HG02759 (cell line): Measurements from ENCODE around the gene ZFPM1.
A peak's percentile ranks its signal among the peaks of the same experiment; 100 is the strongest.

Source experiments
- ATAC-seq: cut with Tn5 transposase; IDR thresholded peaks from one replicate; pipeline ENCODE4 v1.9.1; 2021; ENCODE audit warnings: mild to moderate bottlenecking, moderate library complexity; ENCODE audit not compliant: unreplicated experiment

ZFPM1 gene

DNA sequence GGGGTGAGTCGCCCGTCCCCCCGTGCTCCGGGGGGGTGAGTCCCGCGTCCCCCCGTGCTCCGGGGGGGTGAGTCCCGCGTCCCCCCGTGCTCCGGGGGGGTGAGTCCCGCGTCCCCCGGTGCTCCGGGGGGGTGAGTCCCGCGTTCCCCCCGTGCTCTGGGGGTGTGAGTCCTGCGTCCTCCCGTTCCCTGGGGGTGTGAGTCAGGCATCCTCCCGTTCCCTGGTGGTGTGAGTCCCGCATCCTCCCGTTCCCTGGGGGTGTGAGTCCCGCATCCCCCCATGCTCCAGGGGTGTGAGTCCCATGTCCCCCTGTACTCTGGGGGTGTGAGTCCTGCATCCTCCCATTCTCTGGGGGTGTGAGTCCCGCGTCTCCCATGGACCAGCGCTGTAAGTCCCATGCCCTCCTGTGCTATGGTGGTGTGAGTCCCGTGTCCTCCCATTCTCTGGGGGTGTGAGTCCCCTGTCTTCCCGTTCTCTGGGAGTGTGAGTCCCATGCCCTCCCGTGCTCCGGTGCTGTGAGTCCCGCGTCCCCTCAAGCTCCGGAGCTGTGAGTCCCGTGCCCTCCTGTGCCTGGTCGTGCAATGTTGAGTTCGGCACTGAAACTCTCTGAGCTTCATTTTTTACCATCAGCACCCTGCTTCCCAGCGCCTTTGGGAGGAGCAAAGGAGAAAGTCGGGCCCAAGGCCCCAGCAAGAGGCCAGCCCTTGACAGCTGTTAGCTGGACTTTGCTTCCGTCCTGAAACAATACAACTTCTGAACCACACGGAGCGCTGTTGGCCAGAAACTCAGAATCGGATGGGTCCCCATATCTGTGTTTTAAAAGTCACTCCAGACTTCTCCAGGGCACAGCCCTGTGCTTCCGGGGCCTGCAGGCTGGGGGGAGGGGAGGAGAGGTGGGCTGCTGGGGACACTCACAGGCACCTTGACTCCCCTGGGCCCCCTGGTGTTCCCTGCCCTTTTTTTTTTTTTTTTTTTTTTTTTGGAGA, 105.7 kb downstream of the ZFPM1 start:
- ATAC-seq, result no peak

DNA sequence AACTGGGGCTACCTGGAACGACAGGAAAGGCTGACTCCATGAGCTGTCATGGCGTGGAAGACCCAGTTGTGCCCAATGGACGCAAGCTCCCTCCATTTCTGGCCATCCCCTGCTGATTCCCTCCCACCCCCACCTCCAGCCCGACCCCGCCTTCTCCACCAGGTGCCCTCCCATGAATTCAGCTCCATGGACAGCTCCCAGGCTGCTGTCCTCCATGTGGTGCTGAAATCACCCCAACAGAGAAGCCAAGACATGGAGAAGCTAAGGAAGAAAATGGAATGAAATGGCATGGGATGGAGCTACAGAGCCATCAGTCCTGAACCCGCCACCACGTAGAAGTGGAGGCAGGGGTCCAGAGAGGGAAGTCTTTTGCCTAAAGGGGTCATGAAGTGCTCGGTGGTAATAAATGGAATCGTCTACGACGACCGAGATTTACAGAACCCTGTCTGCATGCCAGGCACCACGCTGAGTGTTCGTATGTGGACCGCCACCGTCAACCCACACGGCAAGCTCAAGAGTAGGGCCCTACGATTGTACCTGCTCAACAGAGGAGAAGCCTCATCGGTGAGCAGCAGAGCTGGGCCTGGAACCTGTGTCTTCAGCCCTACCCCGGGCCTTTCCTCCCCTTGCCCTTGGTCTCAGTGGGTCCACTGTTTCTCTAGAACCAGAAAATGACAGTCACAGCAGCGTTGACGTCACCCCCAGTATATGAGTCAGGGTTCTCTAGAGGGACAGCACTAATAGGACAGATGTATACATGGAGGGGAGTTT, 107.8 kb downstream of the ZFPM1 start:
- no peak for ATAC-seq

DNA sequence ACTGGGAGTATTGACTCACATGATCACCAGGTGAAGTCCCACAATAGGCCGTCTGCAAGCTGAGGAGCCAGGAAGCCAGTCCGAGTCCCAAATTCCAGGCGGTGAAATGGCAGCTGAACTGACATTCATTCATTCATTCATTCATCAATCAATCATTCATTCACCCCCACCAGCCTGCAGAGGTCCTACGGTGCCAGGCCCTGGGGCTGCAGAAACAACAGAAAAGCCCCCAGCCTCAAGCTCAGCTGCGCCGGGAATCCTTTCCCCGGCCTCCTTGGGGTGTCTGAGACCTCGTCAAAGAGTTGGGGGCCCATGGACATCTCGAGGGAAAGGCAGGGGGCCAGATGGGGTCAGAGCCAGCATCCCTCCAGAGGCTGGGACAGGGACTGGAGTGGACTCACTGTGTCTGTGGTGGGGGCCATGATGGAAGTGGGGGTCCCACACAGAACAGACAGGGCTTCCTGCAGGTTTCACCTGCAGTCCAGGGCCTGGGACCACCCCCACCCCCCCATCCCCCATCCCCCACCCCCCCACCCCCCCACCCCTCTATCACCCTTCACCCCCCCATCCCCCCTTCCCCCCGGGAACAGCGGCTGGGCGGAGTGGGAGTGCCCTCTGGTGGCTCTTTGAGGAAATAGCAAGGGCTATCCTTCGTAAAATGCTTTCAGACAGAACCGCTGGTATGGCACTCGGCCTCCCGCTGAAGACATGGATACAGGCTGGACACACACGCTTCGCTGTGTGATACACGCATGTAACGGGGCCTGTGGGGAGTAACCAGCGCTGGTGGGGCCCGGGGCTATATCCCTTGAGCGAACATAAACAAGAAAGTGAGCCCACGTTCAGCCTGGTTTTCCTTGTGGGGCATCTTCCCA, 108.6 kb downstream of the ZFPM1 start:
- ATAC-seq, result no peak

DNA sequence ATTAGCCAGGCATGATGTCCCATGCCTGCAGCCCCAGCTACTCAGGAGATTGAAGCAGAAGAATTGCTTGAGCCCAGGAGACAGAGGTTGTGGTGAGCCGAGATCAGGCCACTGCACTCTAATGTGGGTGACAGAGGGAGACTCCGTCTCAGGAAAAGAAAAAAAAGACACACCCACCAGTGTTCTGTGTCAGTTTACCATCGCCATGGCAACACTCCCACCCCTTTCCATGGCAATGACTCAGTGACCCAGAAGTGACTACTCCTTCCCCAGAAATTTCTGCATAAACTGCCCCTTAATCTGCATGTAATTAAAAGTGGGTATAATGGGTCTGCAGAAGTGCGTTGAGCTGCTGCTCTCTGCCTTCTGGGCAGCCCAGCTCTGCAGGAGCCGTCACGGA, 113.1 kb downstream of the ZFPM1 start:
- no peak for ATAC-seq

DNA sequence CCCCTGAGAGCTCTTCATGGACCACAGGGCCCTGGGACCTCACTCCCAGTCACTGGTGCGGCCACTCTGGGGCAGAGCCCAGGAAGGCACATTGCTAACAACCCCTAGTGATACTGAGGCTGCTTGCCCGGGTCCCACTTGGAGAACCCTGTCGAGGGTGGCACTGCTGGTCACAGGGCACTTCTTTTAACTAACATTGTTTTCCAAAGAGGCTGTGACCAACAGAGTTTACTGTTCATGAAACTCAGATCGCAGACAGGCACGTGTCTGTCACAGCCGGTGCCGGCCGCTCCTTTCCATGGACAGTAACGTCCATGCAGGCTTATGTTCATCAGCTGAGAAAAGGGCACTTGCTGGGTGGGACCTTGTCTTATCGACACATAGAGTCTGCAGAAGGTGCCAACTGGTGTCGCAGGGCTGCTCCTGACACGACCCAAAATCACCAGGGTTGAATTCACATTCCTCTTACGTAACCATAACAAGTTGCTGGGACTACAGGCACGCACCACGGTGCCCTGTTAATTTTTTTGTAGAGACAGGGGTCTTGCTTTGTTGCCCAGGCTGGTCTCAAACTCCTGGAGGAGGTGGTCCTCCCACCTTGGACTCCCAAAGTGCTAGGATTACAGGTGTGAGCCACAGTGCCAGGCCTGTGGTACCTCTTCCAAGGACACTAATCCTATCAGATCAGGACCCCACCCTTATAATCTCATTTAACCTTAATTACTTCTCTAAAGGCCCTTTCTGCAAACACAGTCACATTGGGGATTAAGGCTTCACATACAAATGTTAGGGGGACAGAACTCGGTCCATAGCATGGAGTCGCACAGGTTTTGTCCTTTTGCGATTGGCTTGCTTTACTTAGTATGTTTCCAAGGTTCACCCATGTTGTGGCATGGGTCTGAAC, 115.9 kb downstream of the ZFPM1 start:
- ATAC-seq, result no peak

DNA sequence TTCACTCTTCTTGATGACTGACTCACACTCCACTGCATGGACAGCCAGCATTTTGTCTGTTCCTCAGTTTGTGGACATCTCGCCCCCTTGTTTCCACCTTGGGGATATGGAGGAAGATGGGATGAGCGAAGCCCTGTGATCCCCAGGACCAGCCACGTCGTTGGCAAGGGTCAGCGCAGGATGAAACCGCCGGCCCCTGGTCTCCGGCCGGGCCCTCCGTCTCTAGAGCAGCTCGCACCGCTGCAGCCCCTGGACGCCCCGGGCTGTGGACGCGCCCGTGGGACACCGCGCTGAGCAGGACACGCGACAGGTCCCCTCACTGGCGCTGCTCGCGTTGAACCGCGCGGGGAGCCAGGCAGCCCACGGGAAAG, 116.5 kb downstream of the ZFPM1 start:
- peak; percentile 28 for ATAC-seq

DNA sequence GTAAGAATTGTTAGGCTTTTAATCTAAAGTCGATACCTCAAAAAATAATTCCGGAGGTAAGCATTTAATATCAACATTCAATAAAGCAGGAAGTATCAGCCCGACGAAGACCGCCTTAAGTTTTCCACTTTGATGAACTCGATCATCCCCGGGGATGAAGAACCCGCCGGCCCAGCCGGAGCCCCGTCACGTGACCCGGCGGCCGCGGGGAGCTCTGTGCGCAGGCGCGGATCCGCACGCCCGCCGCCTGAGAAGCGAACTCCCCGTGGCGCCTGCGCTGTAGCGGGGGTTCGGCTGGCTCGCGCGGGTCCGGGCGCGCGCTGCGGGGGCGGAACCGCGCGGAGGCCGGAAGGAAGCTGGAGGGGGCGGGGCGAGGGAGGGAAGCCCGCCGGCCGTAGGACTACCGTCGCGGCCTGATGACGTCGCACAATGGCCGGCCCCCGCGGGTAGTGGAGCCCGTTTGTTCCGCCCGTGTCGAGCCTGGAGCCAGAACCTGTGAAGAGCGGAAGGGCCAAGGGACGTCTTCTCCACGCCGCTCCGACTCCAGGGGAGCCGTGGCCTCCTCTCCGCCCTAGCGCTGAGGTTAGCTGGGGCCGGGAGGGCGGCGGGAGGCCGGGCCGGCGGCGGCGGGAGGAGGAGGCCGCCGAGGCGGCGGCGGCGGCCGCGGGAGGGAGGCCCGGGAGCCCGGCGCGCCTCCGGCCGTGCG, 117.1 kb downstream of the ZFPM1 start, which contains the start of gene ZC3H18:
ZC3H18 (plus strand) TSS at position 419 of the 706 bp plus-strand sequence. CDS start 6,721 bp downstream, outside the sequence.
- ATAC-seq, result peak; percentile 88

DNA sequence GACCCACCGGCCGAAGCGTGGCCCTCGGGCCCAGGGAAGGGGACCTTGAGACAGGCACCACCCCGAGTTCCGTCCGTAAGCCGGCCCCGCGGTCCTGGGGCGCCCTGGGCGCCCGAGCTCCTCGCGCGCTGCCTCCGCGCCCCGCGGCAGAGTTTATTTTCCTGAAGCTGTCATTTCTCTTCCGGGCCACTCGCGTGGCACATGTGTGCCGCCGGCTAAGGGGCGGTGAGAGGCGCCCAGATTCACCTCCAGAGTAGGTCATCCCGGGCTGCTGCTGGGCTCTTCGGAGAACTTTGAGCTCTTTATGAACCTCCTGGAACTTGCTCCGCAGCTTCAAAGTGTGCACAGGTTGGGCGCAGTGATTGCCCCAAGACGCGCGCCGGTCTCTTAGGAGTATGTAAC, 117.6 kb downstream of the ZFPM1 start:
- peak; percentile 26 for ATAC-seq

DNA sequence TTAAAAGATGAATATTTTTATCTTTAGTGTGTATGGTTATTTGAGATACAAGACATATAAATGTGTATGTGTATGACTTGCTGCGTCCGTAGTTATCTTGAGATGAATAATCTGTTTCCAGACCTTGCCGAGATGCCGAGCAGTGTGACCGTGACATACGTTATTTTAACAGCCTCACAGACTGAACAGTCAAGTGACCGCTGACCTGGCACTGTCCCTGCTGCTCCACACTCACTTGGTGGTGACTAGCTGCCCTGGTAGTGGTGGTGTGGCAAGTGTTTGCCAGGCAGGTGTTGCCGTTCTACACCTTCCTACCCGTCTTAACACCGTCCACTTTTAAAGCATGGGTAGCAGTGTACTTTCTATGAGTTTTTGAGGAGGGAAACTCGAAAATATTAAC, 122.2 kb downstream of the ZFPM1 start:
- no peak for ATAC-seq

DNA sequence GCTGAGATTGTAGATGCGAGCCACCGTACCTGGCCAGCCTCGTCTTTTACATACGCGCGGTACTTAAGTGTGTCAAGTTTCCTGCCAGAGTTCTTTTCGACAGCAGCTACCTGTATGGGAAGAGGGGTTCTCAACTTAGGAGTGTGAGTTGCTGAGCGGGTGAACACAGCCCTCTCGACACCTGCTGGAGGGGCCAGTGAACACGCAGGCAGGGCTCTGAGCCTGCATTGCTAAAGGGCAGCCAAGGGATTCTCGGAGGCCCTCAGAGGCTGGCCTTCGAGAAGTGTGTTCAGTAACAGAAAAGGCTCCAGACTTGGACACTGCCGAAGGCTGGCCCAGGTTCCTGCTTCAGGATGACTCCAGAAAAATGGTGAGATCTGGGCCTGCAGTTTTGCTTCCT, 123.2 kb downstream of the ZFPM1 start:
- ATAC-seq, result no peak

DNA sequence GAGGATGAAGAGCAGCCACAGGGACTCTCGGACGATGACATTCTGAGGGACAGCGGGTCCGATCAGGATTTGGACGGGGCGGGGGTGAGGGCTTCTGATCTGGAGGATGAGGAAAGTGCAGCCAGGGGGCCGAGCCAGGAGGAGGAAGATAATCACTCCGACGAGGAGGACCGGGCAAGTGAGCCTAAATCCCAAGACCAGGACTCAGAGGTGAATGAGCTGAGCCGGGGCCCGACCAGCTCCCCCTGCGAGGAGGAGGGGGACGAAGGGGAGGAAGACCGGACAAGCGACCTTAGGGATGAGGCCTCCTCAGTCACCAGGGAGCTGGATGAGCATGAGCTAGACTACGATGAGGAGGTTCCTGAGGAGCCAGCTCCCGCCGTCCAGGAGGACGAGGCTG, 124.1 kb downstream of the ZFPM1 start:
- no peak for ATAC-seq

DNA sequence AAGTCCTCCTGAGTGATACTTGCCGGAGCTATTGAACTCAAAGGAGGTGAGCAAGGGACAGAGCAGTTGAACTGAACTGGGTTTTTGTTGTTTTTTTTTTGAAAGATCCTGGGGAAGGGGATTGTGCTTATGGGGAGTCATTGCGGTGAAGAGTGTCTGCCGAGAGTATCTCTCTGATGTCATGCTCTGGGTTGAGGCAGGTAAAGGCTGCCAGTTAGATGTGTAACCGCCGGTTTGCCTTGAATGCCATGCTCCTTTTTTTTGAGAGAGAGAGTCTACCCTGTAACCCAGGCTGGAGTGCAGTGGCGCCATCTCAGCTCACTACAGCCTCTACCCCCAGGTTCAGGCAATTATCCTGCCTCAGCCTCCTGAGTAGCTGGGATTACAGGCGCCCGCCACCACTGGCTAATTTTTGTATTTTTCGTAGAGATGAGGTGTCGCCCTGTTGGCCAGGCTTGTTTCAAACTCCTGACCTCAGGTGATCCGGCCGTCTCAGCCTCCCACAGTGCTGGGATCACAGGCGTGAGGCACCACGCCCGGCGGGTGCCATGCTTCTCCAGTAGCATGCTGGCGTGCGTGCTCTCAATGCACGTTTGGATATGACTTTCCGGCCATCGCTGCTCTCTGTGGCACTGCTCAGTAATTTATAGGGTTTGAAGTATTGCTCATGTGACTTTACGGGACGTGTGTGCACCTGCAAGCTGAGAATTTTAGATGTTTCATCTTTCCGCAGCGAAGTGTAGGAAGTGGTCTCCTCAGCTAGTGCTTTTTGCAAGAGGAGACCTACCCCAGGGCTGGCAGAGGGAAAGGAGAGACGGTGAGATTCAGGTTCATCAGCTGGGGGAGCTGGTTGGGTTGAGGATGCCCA, 125.6 kb downstream of the ZFPM1 start:
- ATAC-seq, result no peak

DNA sequence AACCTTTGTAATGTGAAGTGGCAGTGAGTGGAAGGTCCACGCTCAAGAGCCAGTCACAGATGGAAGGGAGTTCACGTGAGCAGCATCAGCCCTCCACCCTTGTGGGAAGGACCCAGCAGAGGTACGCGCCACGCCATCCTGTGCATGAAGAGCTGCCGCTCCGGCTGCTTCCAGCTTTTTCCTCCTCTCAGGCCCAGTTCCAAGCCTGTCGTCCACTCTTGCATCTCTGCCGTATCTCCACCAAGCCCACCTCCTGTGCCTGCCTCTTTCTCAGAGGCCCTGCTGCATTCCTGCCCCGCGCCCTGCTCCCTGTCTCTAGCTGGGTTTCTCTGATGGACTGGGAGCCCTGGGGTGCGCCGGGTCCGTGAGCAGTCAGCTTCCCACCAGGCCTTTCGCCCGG, 127.3 kb downstream of the ZFPM1 start:
- no peak for ATAC-seq

DNA sequence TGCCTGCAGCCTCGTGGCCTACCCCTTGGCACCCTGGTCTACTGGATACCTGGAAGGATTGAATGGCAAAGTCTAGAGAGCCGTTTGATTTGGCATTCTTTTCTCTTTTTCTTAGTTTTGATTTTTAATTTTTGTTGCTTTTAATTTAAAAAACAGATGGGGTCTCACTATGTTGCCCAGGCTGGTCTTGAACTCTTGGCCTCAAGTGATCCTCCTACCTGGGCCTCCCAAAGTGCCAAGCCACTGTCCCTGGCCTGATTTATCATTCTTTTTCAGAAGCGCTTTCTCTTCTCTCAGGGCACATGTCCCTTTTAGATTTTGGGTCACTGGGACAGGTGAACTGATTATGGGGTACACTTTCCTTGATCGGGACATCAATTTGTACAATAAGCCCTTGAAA, 128.0 kb downstream of the ZFPM1 start:
- no peak for ATAC-seq

DNA sequence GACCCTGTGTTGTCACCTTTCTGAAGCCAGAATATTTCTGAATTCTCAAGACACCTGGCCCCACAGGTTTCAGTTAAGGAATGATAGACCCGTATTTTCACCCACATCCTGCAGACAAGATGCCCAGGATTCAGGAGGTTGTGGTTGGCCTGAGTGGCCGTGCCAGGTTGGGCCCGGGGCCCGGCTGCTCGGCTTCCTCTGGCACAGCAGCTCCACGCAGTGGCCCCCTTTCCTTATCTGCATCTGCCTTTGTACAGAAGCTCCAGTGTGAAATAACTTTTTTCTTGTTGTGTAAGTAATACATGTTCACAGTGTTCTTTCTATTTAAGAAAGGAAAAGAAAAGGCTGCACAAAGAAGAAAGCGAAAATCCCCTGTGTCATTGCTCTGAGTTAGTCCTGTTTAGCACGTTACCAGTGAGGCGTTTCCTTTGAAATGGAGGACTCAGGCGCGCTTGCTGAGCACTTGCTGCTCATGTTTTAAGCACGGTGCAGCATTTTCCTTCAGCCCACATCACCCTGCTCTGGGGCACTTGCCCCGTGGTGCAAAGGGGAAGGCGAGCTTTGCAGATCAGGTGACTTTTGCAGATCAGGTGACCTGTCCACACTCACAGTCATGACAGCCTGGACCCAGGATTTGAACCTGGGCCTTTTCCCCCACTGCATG, 130.0 kb downstream of the ZFPM1 start:
- no peak for ATAC-seq

DNA sequence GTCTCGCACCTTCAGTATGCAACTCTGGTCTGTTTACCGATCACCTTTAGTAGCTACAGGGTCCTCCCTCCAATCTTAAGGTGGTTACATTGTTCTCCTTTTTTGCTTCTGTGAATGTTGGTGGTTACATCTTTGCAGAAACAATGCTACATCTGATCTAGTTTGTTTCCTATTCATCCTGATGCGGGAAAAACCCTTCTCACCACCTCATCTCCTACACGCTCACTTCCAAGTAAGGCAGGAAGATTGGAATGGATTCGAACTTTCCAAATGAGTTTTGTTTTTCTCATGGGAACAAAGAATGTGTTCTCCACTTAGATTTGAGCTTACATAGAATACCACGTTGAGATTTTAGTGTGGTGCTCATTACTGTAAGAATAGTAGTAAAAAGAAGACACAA, 131.6 kb downstream of the ZFPM1 start:
- no peak for ATAC-seq

DNA sequence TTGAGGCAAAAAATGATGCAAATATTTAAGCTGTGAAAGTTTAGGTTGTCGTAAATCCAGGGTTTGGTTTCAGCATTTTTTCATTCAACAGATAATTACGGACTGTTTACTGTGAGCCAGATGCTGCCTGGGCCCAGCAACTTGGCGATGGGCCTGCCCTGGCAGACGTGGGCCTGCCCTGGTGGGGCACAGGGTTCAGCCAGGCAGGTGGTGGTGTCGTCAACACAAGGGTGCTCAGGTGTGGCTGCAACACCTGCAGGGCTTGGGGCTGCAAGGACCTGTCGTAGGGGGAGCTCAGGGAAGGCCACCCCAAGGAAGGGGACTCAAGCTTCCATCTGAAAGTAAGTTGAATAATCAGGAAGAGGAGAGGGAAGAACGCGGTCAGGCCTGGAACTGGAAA, 132.2 kb downstream of the ZFPM1 start:
- no peak for ATAC-seq
